Upper lobe of left lung (tissue), 6 donors: Measurements from ENCODE around the gene USP15. TPM values are rescaled to one million over a fixed set of nuclear protein-coding genes. Genes with fewer than 3 reads are reported as not detected.

Experiments used
- ATAC-seq, 2 donors: fragments of 200-7000 bp; cut with Tn5 transposase; one replicate each; pipeline ENCODE4 v1.9.1; 2022; ENCODE audit warnings: mild to moderate bottlenecking in 2 of 2, moderate library complexity in 2 of 2; ENCODE audit not compliant: low FRiP score in 2 of 2
- DNase-seq, 2 donors: peaks; one replicate each; pipeline ENCODE4 v3.0.0-alpha.2; 2019 to 2020
- H3K27ac ChIP-seq, 4 donors: fragments of 200-600 bp; sonication (generic); one replicate each; pipeline ENCODE4 v1.5.1; 2016 to 2019
- H3K27me3 ChIP-seq, 4 donors: fragments of 200-600 bp; sonication (generic); one replicate each; pipeline ENCODE4 v1.5.1; 2017 to 2019
- H3K36me3 ChIP-seq, 4 donors: fragments of 200-600 bp; sonication (generic); one replicate each; pipeline ENCODE4 v1.5.1; 2016 to 2019
- H3K4me1 ChIP-seq, 4 donors: fragments of 200-600 bp; sonication (generic); one replicate each; pipeline ENCODE4 v1.5.1; 2018 to 2019
- H3K4me3 ChIP-seq, 4 donors: fragments of 200-600 bp; sonication (generic); one replicate each; pipeline ENCODE4 v1.5.1; 2017 to 2019; ENCODE audit warnings: mild to moderate bottlenecking in 2 of 4, moderate library complexity in 1 of 4
- H3K9me3 ChIP-seq, 4 donors: fragments of 200-600 bp; sonication (generic); one replicate each; pipeline ENCODE4 v1.5.1; 2018 to 2019
- CTCF ChIP-seq, 6 experiments: fragments of 450-650 bp in 4 of 6; fragments of 200-600 bp in 2 of 6; sonication (generic) in 2 of 6; IDR thresholded peaks; one replicate each; pipeline ENCODE4 v1.5.1; 2016 to 2019; ENCODE audit warnings: antibody characterized with exemption in 6 of 6
- EP300 ChIP-seq, 4 donors: sonication (generic); formaldehyde crosslinking; IDR thresholded peaks; one replicate each; pipeline ENCODE4 v1.5.1; 2017; ENCODE audit warnings: antibody characterized with exemption in 4 of 4, control low read depth in 2 of 4
- POLR2A ChIP-seq, 4 donors: fragments of 450-650 bp; IDR thresholded peaks; one replicate each; pipeline ENCODE4 v1.5.1; 2016 to 2017; ENCODE audit warnings: antibody characterized with exemption in 4 of 4, mild to moderate bottlenecking in 2 of 4
- POLR2AphosphoS5 ChIP-seq, 2 donors: sonication (generic); formaldehyde crosslinking; IDR thresholded peaks; one replicate each; pipeline ENCODE4 v1.5.1; 2017; ENCODE audit warnings: antibody characterized with exemption in 2 of 2
- WGBS, 2 donors: methylation state at CpG; one replicate each; pipeline ENCODE4 v1.1.5; 2017 to 2018; 5-methylcytosine and 5-hydroxymethylcytosine counted together
- total RNA-seq, 6 donors: library from RNA; depleted of rRNA in 4 of 6; stranded (reverse); fragments of >200 nt in 4 of 6; gene quantifications; one replicate each; pipeline versions ENCODE4 v1.1.0 to v1.2.1, GENCODE V29; 2016 to 2021
- donor health status: DM: no; HTN: no; CAD: no; lungs with moderate emphysema.
- donor health status: DM: no; HTN: yes; CAD: no; lungs with severe emphysema.

Gene USP15
- total RNA-seq, 6 donors from 2014 or later, result 66.5 to 239 (median 81.2) TPM

GRCh38 chr12:62319058-62319457 is 58.9 kb downstream of the USP15 start:
- ATAC-seq (peak in 1 of 2 donors; percentile 29), DNase-seq (no peak)
- Histone ChIP-seq H3K36me3 (peaks cover 7 to 35% (median 13%) of the 10 kb centered on the region in 4 donors), H3K4me3 (no peak overlapping the region), H3K9me3 (no peaks in the 10 kb centered on the region), H3K4me1 (peaks cover 0 to 8% (median under 1%) of the 10 kb centered on the region in 4 donors), H3K27me3 (no peaks in the 10 kb centered on the region), H3K27ac (no peak overlapping the region)
- TF ChIP-seq CTCF (IDR thresholded peaks at IDR 0.05) (no peak), EP300 (IDR thresholded peaks at IDR 0.05) (no peak), POLR2AphosphoS5 (IDR thresholded peaks at IDR 0.05) (no peak), POLR2A (IDR thresholded peaks at IDR 0.05) (no peak)
- 75 to 78% methylated on average over 2 of the region's 2 CpGs for WGBS, 2 donors

- Histone ChIP-seq H3K36me3 (peaks cover 7 to 35% (median 13%) of the 10 kb centered on the region in 4 donors), H3K27ac (no peak overlapping the region), H3K4me1 (peaks cover 0 to 8% (median 0%) of the 10 kb centered on the region in 4 donors), H3K4me3 (no peak overlapping the region), H3K9me3 (no peaks in the 10 kb centered on the region), H3K27me3 (no peaks in the 10 kb centered on the region)
- 94% methylated on average over 3 of the region's 3 CpGs for WGBS, 2 donors
- TF ChIP-seq CTCF (IDR thresholded peaks at IDR 0.05), result no peak
- no peak for TF ChIP-seq POLR2A (IDR thresholded peaks at IDR 0.05)
- no peak for TF ChIP-seq EP300 (IDR thresholded peaks at IDR 0.05)
- no peak for TF ChIP-seq POLR2AphosphoS5 (IDR thresholded peaks at IDR 0.05)
- no peak for ATAC-seq
- DNase-seq, result no peak
These were observed 59.9 kb downstream of the USP15 start for GRCh38 chr12:62320054-62320453.

GRCh38 chr12:62323386-62323785 is 63.2 kb downstream of the USP15 start:
- DNase-seq (no peak), ATAC-seq (no peak)
- TF ChIP-seq POLR2AphosphoS5 (IDR thresholded peaks at IDR 0.05), result no peak
- TF ChIP-seq EP300 (IDR thresholded peaks at IDR 0.05), result no peak
- no peak for TF ChIP-seq POLR2A (IDR thresholded peaks at IDR 0.05)
- no peak for TF ChIP-seq CTCF (IDR thresholded peaks at IDR 0.05)
- no peaks in the 10 kb centered on the region for H3K27me3 ChIP-seq
- H3K27ac ChIP-seq, result no peak overlapping the region
- H3K9me3 ChIP-seq, result no peaks in the 10 kb centered on the region
- H3K4me3 ChIP-seq, result no peak overlapping the region
- peaks cover 7 to 36% (median 13%) of the 10 kb centered on the region in 4 donors for H3K36me3 ChIP-seq
- 94 to 95% methylated on average over 2 of the region's 2 CpGs for WGBS, 2 donors
- H3K4me1 ChIP-seq, result peaks cover 0 to 8% (median 0%) of the 10 kb centered on the region in 4 donors

- H3K9me3 ChIP-seq, result no peaks in the 10 kb centered on the region
- ATAC-seq, result peak in 1 of 2 donors; percentile 31
- TF ChIP-seq EP300 (IDR thresholded peaks at IDR 0.05), result no peak
- no peak for TF ChIP-seq CTCF (IDR thresholded peaks at IDR 0.05)
- TF ChIP-seq POLR2AphosphoS5 (IDR thresholded peaks at IDR 0.05), result no peak
- TF ChIP-seq POLR2A (IDR thresholded peaks at IDR 0.05), result no peak
- peaks cover 0 to 11% (median 0%) of the 10 kb centered on the region in 4 donors for H3K36me3 ChIP-seq
- no peak overlapping the region for H3K4me3 ChIP-seq
- DNase-seq, result no peak
- WGBS, 2 donors, result 86 to 90% methylated on average over 1 of the region's 1 CpG
- no peaks in the 10 kb centered on the region for H3K27me3 ChIP-seq
- H3K4me1 ChIP-seq, result no peaks in the 10 kb centered on the region
- H3K27ac ChIP-seq, result no peak overlapping the region
These were observed 68.2 kb downstream of the USP15 start for GRCh38 chr12:62328296-62328921.

GRCh38 chr12:62331306-62331705 is 71.1 kb downstream of the USP15 start:
- Histone ChIP-seq H3K4me1 (no peaks in the 10 kb centered on the region), H3K27me3 (no peaks in the 10 kb centered on the region), H3K9me3 (no peaks in the 10 kb centered on the region), H3K36me3 (peaks cover 0 to 3% (median 0%) of the 10 kb centered on the region in 4 donors), H3K27ac (no peak overlapping the region), H3K4me3 (no peak overlapping the region)
- WGBS, 2 donors, result 77 to 83% methylated on average over 1 of the region's 1 CpG
- ATAC-seq (no peak), DNase-seq (no peak)
- TF ChIP-seq EP300 (IDR thresholded peaks at IDR 0.05) (no peak), CTCF (IDR thresholded peaks at IDR 0.05) (no peak), POLR2AphosphoS5 (IDR thresholded peaks at IDR 0.05) (no peak), POLR2A (IDR thresholded peaks at IDR 0.05) (no peak)
